Measurements from ENCODE around the gene C10orf90. TPM values are rescaled to one million over a fixed set of nuclear protein-coding genes. Genes with fewer than 3 reads are reported as not detected.

Gene C10orf90
- total RNA-seq, 4 donors from 2014 or later: 0.06 TPM; not detected in 3

DNA sequence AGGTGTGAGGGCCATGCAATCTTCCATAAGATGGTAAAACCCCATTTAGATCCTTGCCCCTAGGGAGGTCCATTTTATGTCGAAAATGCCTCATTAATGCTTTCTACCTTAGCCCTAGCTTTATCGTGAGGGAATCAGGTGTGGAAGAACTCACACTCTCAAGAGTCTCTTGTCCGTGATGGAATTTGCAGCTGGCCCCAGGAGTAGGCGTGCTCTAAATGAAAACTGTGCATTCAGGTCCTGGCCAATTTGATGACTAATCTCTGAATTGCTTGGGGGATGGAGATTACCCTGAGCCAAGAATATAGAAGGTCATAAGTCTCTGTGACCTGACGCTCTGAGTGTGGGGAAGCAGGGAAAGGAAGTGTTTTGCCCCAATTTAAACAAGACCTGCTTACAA lies 6.6 kb downstream of the C10orf90 start:
- DNase-seq (ENCODE audit: extremely low spot score): no peak
- Histone ChIP-seq H3K9me3 (no peaks in the 10 kb centered on the region), H3K36me3 (no peaks in the 10 kb centered on the region), H3K27me3 (no peaks in the 10 kb centered on the region), H3K4me3 (no peak overlapping the region), H3K27ac (replicated peaks in 1 of 4) (peak overlapping the region in 2 of 4 donors; percentile 41 to 45), H3K4me1 (peaks cover 0 to 12% (median 0%) of the 10 kb centered on the region in 4 donors)
- intact Hi-C loops (cut with DNase I): no loop called here
- TF ChIP-seq EP300 (IDR thresholded peaks at IDR 0.05) (no peak), POLR2A (IDR thresholded peaks at IDR 0.05; ENCODE audit: low read depth) (no peak), POLR2AphosphoS5 (IDR thresholded peaks at IDR 0.05) (no peak)
- TF ChIP-seq, protein P1, sequence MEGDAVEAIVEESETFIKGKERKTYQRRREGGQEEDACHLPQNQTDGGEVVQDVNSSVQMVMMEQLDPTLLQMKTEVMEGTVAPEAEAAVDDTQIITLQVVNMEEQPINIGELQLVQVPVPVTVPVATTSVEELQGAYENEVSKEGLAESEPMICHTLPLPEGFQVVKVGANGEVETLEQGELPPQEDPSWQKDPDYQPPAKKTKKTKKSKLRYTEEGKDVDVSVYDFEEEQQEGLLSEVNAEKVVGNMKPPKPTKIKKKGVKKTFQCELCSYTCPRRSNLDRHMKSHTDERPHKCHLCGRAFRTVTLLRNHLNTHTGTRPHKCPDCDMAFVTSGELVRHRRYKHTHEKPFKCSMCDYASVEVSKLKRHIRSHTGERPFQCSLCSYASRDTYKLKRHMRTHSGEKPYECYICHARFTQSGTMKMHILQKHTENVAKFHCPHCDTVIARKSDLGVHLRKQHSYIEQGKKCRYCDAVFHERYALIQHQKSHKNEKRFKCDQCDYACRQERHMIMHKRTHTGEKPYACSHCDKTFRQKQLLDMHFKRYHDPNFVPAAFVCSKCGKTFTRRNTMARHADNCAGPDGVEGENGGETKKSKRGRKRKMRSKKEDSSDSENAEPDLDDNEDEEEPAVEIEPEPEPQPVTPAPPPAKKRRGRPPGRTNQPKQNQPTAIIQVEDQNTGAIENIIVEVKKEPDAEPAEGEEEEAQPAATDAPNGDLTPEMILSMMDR (IDR thresholded peaks at IDR 0.05): no peak
- WGBS: 63% methylated on average over 5 of the region's 5 CpGs

DNA sequence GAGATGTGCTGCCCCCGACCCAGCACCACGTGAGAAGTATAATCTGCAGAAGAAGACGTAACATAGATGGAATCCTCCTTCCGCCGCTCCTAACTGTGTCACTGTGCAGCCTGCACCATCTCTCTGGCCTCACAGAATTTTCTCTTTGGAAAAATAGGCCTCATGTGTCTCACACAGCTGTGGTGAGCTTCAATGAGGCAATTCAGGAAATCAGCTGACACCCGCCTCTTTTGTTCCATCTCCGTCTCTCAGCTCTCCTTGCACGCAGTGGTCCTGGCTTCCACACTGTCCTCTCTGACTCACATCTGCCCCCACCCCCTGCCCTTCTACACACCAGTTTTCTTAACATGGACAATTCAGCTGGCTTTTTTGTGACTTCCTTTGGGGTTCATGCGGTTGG lies 7.2 kb downstream of the C10orf90 start:
- Histone ChIP-seq H3K27ac (replicated peaks in 1 of 4) (peak overlapping the region in 2 of 4 donors; percentile 41 to 45), H3K36me3 (no peaks in the 10 kb centered on the region), H3K9me3 (no peaks in the 10 kb centered on the region), H3K27me3 (no peaks in the 10 kb centered on the region), H3K4me1 (peaks cover 0 to 12% (median 0%) of the 10 kb centered on the region in 4 donors), H3K4me3 (no peak overlapping the region)
- TF ChIP-seq, protein P1 (IDR thresholded peaks at IDR 0.05): no peak
- TF ChIP-seq POLR2AphosphoS5 (IDR thresholded peaks at IDR 0.05): peak in 1 of 2 donors; percentile 29
- 56% methylated on average over 9 of the region's 9 CpGs for WGBS
- intact Hi-C loops (cut with DNase I): no loop called here
- no peak for DNase-seq (ENCODE audit: extremely low spot score)

DNA sequence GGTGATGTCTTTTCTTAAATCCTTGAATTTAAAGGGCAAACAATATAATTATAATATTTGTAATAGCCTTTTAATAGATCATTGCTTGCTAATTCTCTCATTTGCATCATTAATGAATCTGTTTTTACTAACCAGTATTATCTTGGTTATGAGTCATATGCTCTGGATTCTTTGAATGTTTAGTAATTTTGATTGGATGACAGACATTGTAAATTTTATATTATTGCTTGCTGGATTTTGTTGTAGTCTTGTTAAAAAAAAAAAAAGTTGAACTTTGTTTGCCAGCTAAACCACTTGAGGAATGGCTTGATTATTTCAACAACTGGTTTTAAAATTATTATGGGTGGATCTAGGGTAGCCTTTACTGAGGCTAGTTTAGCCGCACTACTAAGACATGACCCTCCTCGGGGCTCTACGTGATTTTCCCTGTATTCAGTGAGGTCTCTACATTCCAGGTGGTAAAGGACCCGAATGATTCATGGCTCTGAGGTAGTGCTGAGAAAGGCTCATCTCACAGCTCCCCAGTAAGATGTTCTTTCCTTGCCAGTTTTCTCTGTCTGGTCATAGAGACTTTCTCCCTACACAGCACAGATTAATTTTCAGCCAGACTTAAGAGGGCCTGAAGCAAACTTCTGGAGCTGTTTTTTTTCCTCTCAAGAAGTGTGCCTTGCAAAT lies 8.5 kb downstream of the C10orf90 start:
- Histone ChIP-seq H3K4me1 (peaks cover 0 to 12% (median 0%) of the 10 kb centered on the region in 4 donors), H3K9me3 (no peaks in the 10 kb centered on the region), H3K27me3 (no peaks in the 10 kb centered on the region), H3K4me3 (no peak overlapping the region), H3K36me3 (no peaks in the 10 kb centered on the region), H3K27ac (replicated peaks in 1 of 4) (peak overlapping the region in 1 of 4 donors; percentile 20)
- WGBS: 73% methylated on average over 4 of the region's 4 CpGs
- no peak for TF ChIP-seq POLR2AphosphoS5 (IDR thresholded peaks at IDR 0.05)
- TF ChIP-seq, protein P1 (IDR thresholded peaks at IDR 0.05): no peak
- no peak for TF ChIP-seq EP300 (IDR thresholded peaks at IDR 0.05)
- TF ChIP-seq POLR2A (IDR thresholded peaks at IDR 0.05; ENCODE audit: low read depth): no peak
- no peak for DNase-seq (ENCODE audit: extremely low spot score)
- intact Hi-C loops (cut with DNase I): no loop called here

DNA sequence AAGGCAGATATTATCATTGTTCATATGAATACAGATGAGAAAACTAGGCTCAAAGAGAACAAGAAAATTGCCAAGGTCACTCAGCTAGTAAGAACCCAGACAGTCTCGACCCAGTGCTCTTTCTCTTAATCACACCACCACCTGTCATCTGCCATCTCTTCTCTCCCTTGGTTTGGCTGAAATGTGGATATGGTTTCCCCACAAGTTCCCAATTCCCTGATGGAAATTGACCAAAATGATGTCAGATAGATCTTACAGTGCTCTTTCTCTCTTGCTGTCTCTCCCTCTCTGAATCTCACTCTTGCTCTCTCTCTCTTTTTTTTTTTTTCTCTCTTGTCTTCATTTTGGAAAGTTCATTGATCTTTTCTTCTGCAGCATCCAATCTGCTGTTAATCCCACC lies 9.1 kb downstream of the C10orf90 start:
- no peak for DNase-seq (ENCODE audit: extremely low spot score)
- no peaks in the 10 kb centered on the region for H3K27me3 ChIP-seq
- peaks cover 0 to 12% (median 0%) of the 10 kb centered on the region in 4 donors for H3K4me1 ChIP-seq
- no peak overlapping the region for H3K4me3 ChIP-seq
- WGBS: 83% methylated on average over 1 of the region's 1 CpG
- no peaks in the 10 kb centered on the region for H3K9me3 ChIP-seq
- H3K36me3 ChIP-seq: no peaks in the 10 kb centered on the region
- no peak overlapping the region for H3K27ac ChIP-seq (replicated peaks in 1 of 4)
- intact Hi-C loops (cut with DNase I): no loop called here
- TF ChIP-seq, protein P1 (IDR thresholded peaks at IDR 0.05): no peak
- TF ChIP-seq POLR2A (IDR thresholded peaks at IDR 0.05; ENCODE audit: low read depth): no peak

DNA sequence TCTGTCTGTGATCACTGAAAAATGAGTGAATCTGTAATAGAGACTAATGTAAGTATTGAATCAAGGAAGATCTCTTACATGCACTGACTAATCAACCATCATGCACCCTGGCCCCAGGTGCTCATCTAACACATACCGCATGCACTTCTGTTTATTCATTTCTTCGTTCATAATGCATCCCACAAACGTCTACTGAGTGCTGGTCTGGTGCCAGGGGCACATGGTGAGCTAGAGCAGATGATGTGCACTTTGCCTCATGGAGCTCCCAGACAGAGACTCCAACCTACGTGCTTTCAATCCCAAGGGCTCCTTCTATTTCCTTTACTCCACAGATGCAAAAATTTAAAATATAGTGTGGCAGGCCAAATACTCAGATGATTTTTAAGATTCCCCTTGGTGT lies 10.7 kb downstream of the C10orf90 start:
- no peak for TF ChIP-seq POLR2AphosphoS5 (IDR thresholded peaks at IDR 0.05)
- no peak for TF ChIP-seq POLR2A (IDR thresholded peaks at IDR 0.05; ENCODE audit: low read depth)
- TF ChIP-seq, protein P1 (IDR thresholded peaks at IDR 0.05): no peak
- TF ChIP-seq EP300 (IDR thresholded peaks at IDR 0.05): no peak
- WGBS: 56% methylated on average over 4 of the region's 4 CpGs
- Histone ChIP-seq H3K27ac (replicated peaks in 1 of 4) (no peak overlapping the region), H3K27me3 (no peaks in the 10 kb centered on the region), H3K4me3 (no peak overlapping the region), H3K36me3 (no peaks in the 10 kb centered on the region), H3K9me3 (no peaks in the 10 kb centered on the region), H3K4me1 (peaks cover 0 to 12% (median 0%) of the 10 kb centered on the region in 4 donors)
- DNase-seq (ENCODE audit: extremely low spot score): no peak
- intact Hi-C loops (cut with DNase I): no loop called here
